Transverse colon (tissue), 3 donors: ENCODE data around the gene MYOZ2.

Source experiments
- CTCF ChIP-seq, 5 experiments: fragments of 200-600 bp in 3 of 5; fragments of 450-650 bp in 2 of 5; sonication (generic) in 3 of 5; IDR thresholded peaks; 1 replicate in 2 of 5; 2 replicates in 3 of 5; pipeline ENCODE4 v1.5.1; 2016 to 2017; ENCODE audit warnings: antibody characterized with exemption in 5 of 5, inconsistent platforms in 3 of 5, mild to moderate bottlenecking in 2 of 5, moderate library complexity in 1 of 5
- EP300 ChIP-seq: sonication (generic); formaldehyde crosslinking; IDR thresholded peaks from one replicate; pipeline ENCODE4 v1.6.1; 2017; ENCODE audit warnings: antibody characterized with exemption, low read depth

- TF ChIP-seq EP300 (no peak), CTCF (IDR thresholded peaks at IDR 0.05) (no peak)
Measured at GRCh38 chr4:119125931-119126330, 9.7 kb upstream of the MYOZ2 start.
